GM12874 (cell line): ENCODE measurements around the gene RFTN1.

Experiments
- CTCF ChIP-seq: IDR thresholded peaks from 2 replicates; pipeline ENCODE4 v1.5.1; 2011; ENCODE audit warnings: low read depth, mild to moderate bottlenecking, control low read depth, low read length, moderate library complexity; ENCODE audit not compliant: insufficient read depth

Gene RFTN1

GRCh38 chr3:16509721-16510619, 3.5 kb downstream of the RFTN1 start:
- no peak for TF ChIP-seq CTCF

- TF ChIP-seq CTCF: no peak
Measured at GRCh38 chr3:16508591-16508995, 4.9 kb downstream of the RFTN1 start.

- TF ChIP-seq CTCF: no peak
Measured at GRCh38 chr3:16508243-16508578, 5.3 kb downstream of the RFTN1 start.

- no peak for TF ChIP-seq CTCF
Measured at GRCh38 chr3:16507578-16508242, 5.8 kb downstream of the RFTN1 start.

GRCh38 chr3:16506884-16507577, 6.5 kb downstream of the RFTN1 start:
- no peak for TF ChIP-seq CTCF

- no peak for TF ChIP-seq CTCF
Measured at GRCh38 chr3:16506451-16506850, 7.0 kb downstream of the RFTN1 start.

- TF ChIP-seq CTCF: no peak
Measured at GRCh38 chr3:16504692-16505091, 8.8 kb downstream of the RFTN1 start.
